Endodermal cell (in vitro differentiated cells): ENCODE measurements around the gene MRAS. TPM values are rescaled to one million over a fixed set of nuclear protein-coding genes. Genes with fewer than 3 reads are reported as not detected.

ENCODE experiments used
- DNase-seq: peaks from one replicate; pipeline ENCODE4 v3.0.0-alpha.2; 2017
- H3K27ac ChIP-seq: 2 replicates; pipeline ENCODE4 v1.5.1; 2013; ENCODE audit warnings: mild to moderate bottlenecking, low read depth, low read length, moderate library complexity
- H3K27me3 ChIP-seq: 2 replicates; pipeline ENCODE4 v1.6.1; 2013; ENCODE audit warnings: mild to moderate bottlenecking, low read length, moderate library complexity; ENCODE audit not compliant: insufficient read depth, control insufficient read depth, poor library complexity, severe bottlenecking
- H3K36me3 ChIP-seq: 2 replicates; pipeline ENCODE4 v1.7.0; 2013; ENCODE audit warnings: mild to moderate bottlenecking, low read length, moderate library complexity; ENCODE audit not compliant: control insufficient read depth, insufficient read depth
- H3K4me1 ChIP-seq: one replicate; pipeline ENCODE4 v1.7.0; 2013; ENCODE audit warnings: low read length; ENCODE audit not compliant: control insufficient read depth, insufficient read depth
- H3K4me3 ChIP-seq: 2 replicates; pipeline ENCODE4 v1.5.1; 2013; ENCODE audit warnings: mild to moderate bottlenecking, low read length, moderate library complexity
- H3K9ac ChIP-seq: 2 replicates; pipeline ENCODE4 v1.6.1; 2013; ENCODE audit warnings: mild to moderate bottlenecking, low read length, moderate library complexity; ENCODE audit not compliant: poor library complexity, severe bottlenecking; ENCODE audit errors: extremely low read depth
- H3K9me3 ChIP-seq: 2 replicates; pipeline ENCODE4 v1.6.1; 2013; ENCODE audit warnings: mild to moderate bottlenecking, low read length, moderate library complexity; ENCODE audit not compliant: control insufficient read depth
- H3K27ac Mint-ChIP-seq: 2 replicates; pipeline ENCODE4 v1.8.0; 2020; ENCODE audit warnings: mixed read lengths
- H3K27me3 Mint-ChIP-seq: 2 replicates; pipeline ENCODE4 v1.8.0; 2021; ENCODE audit warnings: mild to moderate bottlenecking, mixed read lengths; ENCODE audit not compliant: insufficient read depth
- H3K36me3 Mint-ChIP-seq: 2 replicates; pipeline ENCODE4 v1.8.0; 2020; ENCODE audit warnings: low read depth, mixed read lengths
- H3K4me1 Mint-ChIP-seq: 2 replicates; pipeline ENCODE4 v1.8.0; 2020; ENCODE audit warnings: mixed read lengths
- H3K4me3 Mint-ChIP-seq: 2 replicates; pipeline ENCODE4 v1.8.0; 2020; ENCODE audit warnings: mild to moderate bottlenecking, moderate library complexity, mixed read lengths
- H3K9me3 Mint-ChIP-seq: 2 replicates; pipeline ENCODE4 v1.8.0; 2020; ENCODE audit warnings: mild to moderate bottlenecking, mixed read lengths
- CTCF ChIP-seq: fragments of 200-600 bp; sonication (generic); conservative IDR thresholded peaks from 2 replicates; pipeline ENCODE4 v1.5.0; 2021; ENCODE audit warnings: antibody characterized with exemption, mild to moderate bottlenecking
- WGBS, 2 experiments: methylation state at CpG; one replicate each; pipeline versions ENCODE4 v1.1.5 to v1.1.7; 2013; ENCODE audit warnings: missing lambda C conversion rate in 2 of 2, mixed read lengths in 1 of 2; ENCODE audit not compliant: insufficient coverage in 1 of 2, insufficient read length in 1 of 2; 5-methylcytosine and 5-hydroxymethylcytosine counted together
- total RNA-seq, 2 donors: library from RNA; stranded (reverse); fragmentation: NEBNext Ultra II Directional in 1 of 2; extraction: Animal tissue kit (Norgen Biotek cat#: 25700) in 1 of 2; gene quantifications; 2 replicates in 1 of 2; 3 replicates in 1 of 2; pipeline ENCODE4 v1.2.1, GENCODE V29; 2021

MRAS gene
- total RNA-seq, 2 donors from 2014 or later = 12.8 to 16.1 TPM

- Histone ChIP-seq H3K4me3 (no peak overlapping the region), H3K36me3 (no peaks in the 10 kb centered on the region), H3K27ac (no peak overlapping the region), H3K4me1 (no peaks in the 10 kb centered on the region), H3K9me3 (no peaks in the 10 kb centered on the region), H3K27me3 (no peaks in the 10 kb centered on the region), H3K9ac (no peak overlapping the region)
- DNase-seq = no peak
- peaks cover 13% of the 10 kb centered on the region for H3K36me3 Mint-ChIP-seq
- 93 to 97% methylated on average over 5 to 8 of the region's 8 CpGs for WGBS, 2 experiments
- no peaks in the 10 kb centered on the region for H3K27me3 Mint-ChIP-seq
- no peak overlapping the region for H3K4me3 Mint-ChIP-seq
- no peaks in the 10 kb centered on the region for H3K4me1 Mint-ChIP-seq
- no peak for TF ChIP-seq CTCF
- peaks cover 2% of the 10 kb centered on the region for H3K9me3 Mint-ChIP-seq
- no peak overlapping the region for H3K27ac Mint-ChIP-seq
These were observed 21.9 kb downstream of the MRAS start for GRCh38 chr3:138370321-138370720.

GRCh38 chr3:138371070-138371965 is 22.9 kb downstream of the MRAS start:
- H3K4me1 Mint-ChIP-seq = no peaks in the 10 kb centered on the region
- no peaks in the 10 kb centered on the region for H3K36me3 ChIP-seq
- H3K9me3 Mint-ChIP-seq = peaks cover 2% of the 10 kb centered on the region
- WGBS, 2 experiments = 92% methylated on average over 8 to 9 of the region's 9 CpGs
- H3K9me3 ChIP-seq = no peaks in the 10 kb centered on the region
- no peak for DNase-seq
- H3K27me3 Mint-ChIP-seq = no peaks in the 10 kb centered on the region
- no peak overlapping the region for H3K4me3 ChIP-seq
- no peaks in the 10 kb centered on the region for H3K27me3 ChIP-seq
- no peak overlapping the region for H3K4me3 Mint-ChIP-seq
- no peaks in the 10 kb centered on the region for H3K4me1 ChIP-seq
- no peak overlapping the region for H3K27ac Mint-ChIP-seq
- peaks cover 13% of the 10 kb centered on the region for H3K36me3 Mint-ChIP-seq
- TF ChIP-seq CTCF = peak; percentile 42
- no peak overlapping the region for H3K27ac ChIP-seq
- H3K9ac ChIP-seq = no peak overlapping the region

GRCh38 chr3:138373087-138373735 is 24.8 kb downstream of the MRAS start:
- H3K4me3 ChIP-seq = no peak overlapping the region
- peaks cover 2% of the 10 kb centered on the region for H3K9me3 Mint-ChIP-seq
- WGBS, 2 experiments = 92 to 93% methylated on average over 6 to 7 of the region's 7 CpGs
- H3K4me1 ChIP-seq = no peaks in the 10 kb centered on the region
- no peak for DNase-seq
- TF ChIP-seq CTCF = no peak
- H3K36me3 ChIP-seq = no peaks in the 10 kb centered on the region
- no peaks in the 10 kb centered on the region for H3K27me3 ChIP-seq
- no peak overlapping the region for H3K27ac ChIP-seq
- H3K4me3 Mint-ChIP-seq = no peak overlapping the region
- H3K9me3 ChIP-seq = no peaks in the 10 kb centered on the region
- H3K27me3 Mint-ChIP-seq = no peaks in the 10 kb centered on the region
- H3K4me1 Mint-ChIP-seq = no peaks in the 10 kb centered on the region
- no peak overlapping the region for H3K27ac Mint-ChIP-seq
- H3K9ac ChIP-seq = no peak overlapping the region
- peaks cover 13% of the 10 kb centered on the region for H3K36me3 Mint-ChIP-seq
